ENCODE results near the gene DHX57. TPM values are rescaled to one million over a fixed set of nuclear protein-coding genes. Genes with fewer than 3 reads are reported as not detected.

Gene DHX57
- total RNA-seq, 1 donor from 2014 or later = 8.1 TPM

- H3K4me1 ChIP-seq = peaks cover 56% of the 10 kb centered on the region
- intact Hi-C loops (cut with micrococcal nuclease) = no loop called here
Observed at GRCh38 chr2:38750891-38751595, 124.7 kb downstream of the DHX57 start, which contains the start of gene SRSF7. Gene SRSF7 (minus strand): TSS chr2:38751361. CDS start chr2:38751256, 105 bp downstream.

GRCh38 chr2:38750011-38750890 is 125.5 kb downstream of the DHX57 start:
- peak; percentile 59 for DNase-seq
- Histone ChIP-seq H3K9me3 (replicated peaks) (no peaks in the 10 kb centered on the region), H3K27ac (replicated peaks) (peak overlapping the region; percentile 99), H3K36me3 (peaks cover 45% of the 10 kb centered on the region), H3K27me3 (ENCODE audit: low read depth) (no peaks in the 10 kb centered on the region), H3K4me1 (peaks cover 64% of the 10 kb centered on the region), H3K4me3 (peak overlapping the region; percentile 97)
- TF ChIP-seq CTCF (IDR thresholded peaks at IDR 0.05; ENCODE audit: borderline replicate concordance) = no peak
- intact Hi-C loops (cut with micrococcal nuclease) = no loop called here

More at GRCh38 chr2:38750891-38751595, 124.7 kb downstream of the DHX57 start, which contains the start of gene SRSF7:
- TF ChIP-seq CTCF (IDR thresholded peaks at IDR 0.05; ENCODE audit: borderline replicate concordance) = no peak
- no peaks in the 10 kb centered on the region for H3K27me3 ChIP-seq (ENCODE audit: low read depth)
- H3K27ac ChIP-seq (replicated peaks) = peak within 1 kb of the TSS; percentile 99
- H3K4me3 ChIP-seq = peak within 1 kb of the TSS; percentile 97
- H3K36me3 ChIP-seq = peaks cover 37% of the 10 kb centered on the region
- H3K9me3 ChIP-seq (replicated peaks) = no peaks in the 10 kb centered on the region
- DNase-seq = peak; percentile 96

DNA sequence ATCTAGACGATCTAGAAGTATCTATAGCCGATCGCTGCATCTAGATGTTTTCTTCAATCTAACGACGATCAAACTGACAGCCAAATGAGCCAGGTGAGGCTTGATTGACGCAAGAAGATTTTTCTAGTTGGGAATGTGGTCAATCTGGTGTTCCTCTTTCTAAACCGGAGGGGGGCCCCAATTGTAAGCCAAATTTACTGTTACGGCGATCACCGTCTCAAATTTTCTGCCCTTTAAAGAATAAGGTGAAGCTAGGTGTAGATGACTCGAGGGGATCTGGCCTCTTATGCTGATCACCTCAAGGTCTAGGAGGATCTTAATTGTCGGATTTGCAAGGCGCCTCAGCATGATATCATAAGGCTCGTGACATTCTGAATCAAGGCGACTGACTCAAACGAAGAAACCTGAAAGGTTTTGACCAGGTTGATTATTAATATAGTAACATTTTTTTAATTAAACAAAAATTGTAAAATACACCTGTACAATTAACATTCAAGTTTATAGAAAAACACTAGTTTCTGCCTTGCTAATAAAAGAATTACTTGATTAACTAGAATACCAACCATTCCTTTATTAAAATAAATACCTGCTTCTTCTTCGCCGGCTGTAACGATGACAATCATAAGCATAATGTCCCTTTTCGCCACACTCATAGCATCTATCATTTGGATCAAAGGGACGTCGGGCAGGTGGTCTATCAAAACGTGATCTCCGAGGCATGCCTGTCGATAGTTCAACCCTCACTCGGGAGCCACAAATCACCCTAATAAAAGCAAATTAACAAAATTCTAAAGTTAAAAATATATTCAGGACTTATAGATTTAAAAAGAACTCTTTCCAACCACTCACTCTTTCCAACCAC is 126.6 kb downstream of the DHX57 start:
- intact Hi-C loops (cut with micrococcal nuclease) = no loop called here
- Histone ChIP-seq H3K9me3 (replicated peaks) (no peaks in the 10 kb centered on the region), H3K4me1 (peaks cover 75% of the 10 kb centered on the region), H3K27me3 (ENCODE audit: low read depth) (no peaks in the 10 kb centered on the region), H3K27ac (replicated peaks) (no peak overlapping the region), H3K4me3 (peak overlapping the region; percentile 97), H3K36me3 (peaks cover 56% of the 10 kb centered on the region)
- TF ChIP-seq CTCF (IDR thresholded peaks at IDR 0.05; ENCODE audit: borderline replicate concordance) = no peak
- DNase-seq = no peak

GRCh38 chr2:38748391-38748790 is 127.3 kb downstream of the DHX57 start:
- Histone ChIP-seq H3K9me3 (replicated peaks) (no peaks in the 10 kb centered on the region), H3K36me3 (peaks cover 63% of the 10 kb centered on the region), H3K27ac (replicated peaks) (no peak overlapping the region), H3K27me3 (ENCODE audit: low read depth) (no peaks in the 10 kb centered on the region), H3K4me1 (peaks cover 83% of the 10 kb centered on the region), H3K4me3 (no peak overlapping the region)
- intact Hi-C loops (cut with micrococcal nuclease) = no loop called here
- TF ChIP-seq CTCF (IDR thresholded peaks at IDR 0.05; ENCODE audit: borderline replicate concordance) = no peak
- no peak for DNase-seq

DNA sequence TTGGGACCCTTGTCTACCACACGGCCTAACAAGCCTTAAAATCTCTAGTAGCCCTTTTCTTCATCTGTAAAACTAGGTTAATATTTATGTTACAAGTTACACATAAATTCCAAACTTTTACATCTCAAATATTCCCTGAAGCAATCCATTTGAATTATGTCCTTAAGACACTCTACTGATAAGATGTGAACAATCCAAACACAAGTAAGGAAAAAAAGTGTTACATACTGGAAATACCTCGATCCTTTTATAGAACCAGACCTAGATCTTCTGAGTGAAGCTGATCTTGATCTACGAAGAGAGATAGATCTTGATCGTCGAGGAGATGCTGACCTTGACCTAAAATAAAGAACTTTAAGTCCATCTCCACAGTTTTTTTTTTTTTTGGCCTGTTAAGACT is 127.9 kb downstream of the DHX57 start:
- no peaks in the 10 kb centered on the region for H3K27me3 ChIP-seq (ENCODE audit: low read depth)
- H3K36me3 ChIP-seq = peaks cover 69% of the 10 kb centered on the region
- H3K9me3 ChIP-seq (replicated peaks) = no peaks in the 10 kb centered on the region
- H3K4me3 ChIP-seq = no peak overlapping the region
- intact Hi-C loops (cut with micrococcal nuclease) = no loop called here
- peaks cover 89% of the 10 kb centered on the region for H3K4me1 ChIP-seq
- no peak overlapping the region for H3K27ac ChIP-seq (replicated peaks)
- TF ChIP-seq CTCF (IDR thresholded peaks at IDR 0.05; ENCODE audit: borderline replicate concordance) = no peak
- no peak for DNase-seq
